ENCODE results near the gene CTTNBP2NL. TPM values are rescaled to one million over a fixed set of nuclear protein-coding genes. Genes with fewer than 3 reads are reported as not detected.

CTTNBP2NL gene
- total and polyA plus RNA-seq, 2 donors, result 4.2 to 4.8 TPM

- no peak for DNase-seq (ENCODE audit: low read depth in 6 of 9, low spot score in 9 of 9)
- Histone ChIP-seq H3K4me3 (ENCODE audit: low read length in 2 of 2) (no peak overlapping the region), H3K4me1 (ENCODE audit: control insufficient read depth in 2 of 2, insufficient read depth in 2 of 2, low read length in 2 of 2) (peaks cover 9 to 19% of the 10 kb centered on the region in 2 donors), H3K36me3 (ENCODE audit: control insufficient read depth in 2 of 2, insufficient read depth in 2 of 2, low read length in 1 of 2) (no peaks in the 10 kb centered on the region), H3K27ac (ENCODE audit: low read depth in 1 of 2, low read length in 1 of 2) (no peak overlapping the region), H3K27me3 (ENCODE audit: control insufficient read depth in 2 of 2, insufficient read depth in 1 of 2, low read length in 1 of 2) (peaks cover 62 to 99% of the 10 kb centered on the region in 2 donors), H3K9me3 (ENCODE audit: control insufficient read depth in 2 of 2, insufficient read depth in 1 of 2, low read length in 1 of 2) (no peaks in the 10 kb centered on the region)
- WGBS, result 81% methylated on average over 6 of the region's 6 CpGs
Measured at GRCh38 chr1:112504661-112505399, 108.8 kb downstream of the CTTNBP2NL start.

- WGBS, result 95% methylated on average over 1 of the region's 1 CpG
- Histone ChIP-seq H3K36me3 (ENCODE audit: control insufficient read depth in 2 of 2, insufficient read depth in 2 of 2, low read length in 1 of 2) (no peaks in the 10 kb centered on the region), H3K4me3 (ENCODE audit: low read length in 2 of 2) (no peak overlapping the region), H3K9me3 (ENCODE audit: control insufficient read depth in 2 of 2, insufficient read depth in 1 of 2, low read length in 1 of 2) (no peaks in the 10 kb centered on the region), H3K27ac (ENCODE audit: low read depth in 1 of 2, low read length in 1 of 2) (no peak overlapping the region), H3K27me3 (ENCODE audit: control insufficient read depth in 2 of 2, insufficient read depth in 1 of 2, low read length in 1 of 2) (peaks cover 68 to 100% of the 10 kb centered on the region in 2 donors), H3K4me1 (ENCODE audit: control insufficient read depth in 2 of 2, insufficient read depth in 2 of 2, low read length in 2 of 2) (peaks cover 9 to 19% of the 10 kb centered on the region in 2 donors)
- DNase-seq (ENCODE audit: low read depth in 6 of 9, low spot score in 9 of 9), result no peak
Measured at GRCh38 chr1:112505400-112505785, 109.4 kb downstream of the CTTNBP2NL start.

DNA sequence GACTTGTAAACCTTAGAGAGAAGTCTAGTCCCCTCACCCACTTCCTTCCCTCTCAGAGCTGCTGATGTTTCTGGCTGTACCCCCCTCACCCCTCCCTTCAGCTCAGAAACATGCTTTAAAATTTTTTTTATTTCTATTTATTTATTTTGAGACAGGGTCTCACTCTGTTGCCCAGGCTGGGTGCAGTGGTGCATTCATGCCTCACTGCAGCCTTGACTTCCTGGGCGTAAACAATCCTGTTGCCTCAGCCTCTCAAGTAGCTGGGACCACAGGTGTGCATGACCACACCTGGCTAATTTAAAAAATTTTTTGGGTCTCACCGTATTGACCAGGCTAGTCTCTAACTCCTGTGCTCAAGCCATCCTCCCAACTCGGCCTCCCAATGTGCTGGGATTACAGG is 109.9 kb downstream of the CTTNBP2NL start:
- Histone ChIP-seq H3K9me3 (ENCODE audit: control insufficient read depth in 2 of 2, insufficient read depth in 1 of 2, low read length in 1 of 2) (no peaks in the 10 kb centered on the region), H3K36me3 (ENCODE audit: control insufficient read depth in 2 of 2, insufficient read depth in 2 of 2, low read length in 1 of 2) (no peaks in the 10 kb centered on the region), H3K27me3 (ENCODE audit: control insufficient read depth in 2 of 2, insufficient read depth in 1 of 2, low read length in 1 of 2) (peaks cover 67 to 100% of the 10 kb centered on the region in 2 donors), H3K27ac (ENCODE audit: low read depth in 1 of 2, low read length in 1 of 2) (no peak overlapping the region), H3K4me1 (ENCODE audit: control insufficient read depth in 2 of 2, insufficient read depth in 2 of 2, low read length in 2 of 2) (peaks cover 9 to 19% of the 10 kb centered on the region in 2 donors), H3K4me3 (ENCODE audit: low read length in 2 of 2) (no peak overlapping the region)
- 94% methylated on average over 3 of the region's 3 CpGs for WGBS
- no peak for DNase-seq (ENCODE audit: low read depth in 6 of 9, low spot score in 9 of 9)

- H3K36me3 ChIP-seq (ENCODE audit: control insufficient read depth in 2 of 2, insufficient read depth in 2 of 2, low read length in 1 of 2), result no peaks in the 10 kb centered on the region
- no peak for DNase-seq (ENCODE audit: low read depth in 6 of 9, low spot score in 9 of 9)
- H3K4me3 ChIP-seq (ENCODE audit: low read length in 2 of 2), result no peak overlapping the region
- no peaks in the 10 kb centered on the region for H3K9me3 ChIP-seq (ENCODE audit: control insufficient read depth in 2 of 2, insufficient read depth in 1 of 2, low read length in 1 of 2)
- peaks cover 9 to 19% of the 10 kb centered on the region in 2 donors for H3K4me1 ChIP-seq (ENCODE audit: control insufficient read depth in 2 of 2, insufficient read depth in 2 of 2, low read length in 2 of 2)
- H3K27ac ChIP-seq (ENCODE audit: low read depth in 1 of 2, low read length in 1 of 2), result no peak overlapping the region
- H3K27me3 ChIP-seq (ENCODE audit: control insufficient read depth in 2 of 2, insufficient read depth in 1 of 2, low read length in 1 of 2), result peaks cover 63 to 100% of the 10 kb centered on the region in 2 donors
- 94% methylated on average over 2 of the region's 2 CpGs for WGBS
Measured at GRCh38 chr1:112506306-112506705, 110.3 kb downstream of the CTTNBP2NL start.

- Histone ChIP-seq H3K27ac (ENCODE audit: low read depth in 1 of 2, low read length in 1 of 2) (no peak overlapping the region), H3K36me3 (ENCODE audit: control insufficient read depth in 2 of 2, insufficient read depth in 2 of 2, low read length in 1 of 2) (no peaks in the 10 kb centered on the region), H3K27me3 (ENCODE audit: control insufficient read depth in 2 of 2, insufficient read depth in 1 of 2, low read length in 1 of 2) (peaks cover 58 to 100% of the 10 kb centered on the region in 2 donors), H3K4me3 (ENCODE audit: low read length in 2 of 2) (no peak overlapping the region), H3K9me3 (ENCODE audit: control insufficient read depth in 2 of 2, insufficient read depth in 1 of 2, low read length in 1 of 2) (no peaks in the 10 kb centered on the region), H3K4me1 (ENCODE audit: control insufficient read depth in 2 of 2, insufficient read depth in 2 of 2, low read length in 2 of 2) (peaks cover 9 to 17% of the 10 kb centered on the region in 2 donors)
- WGBS, result 98% methylated on average over 8 of the region's 8 CpGs
- DNase-seq (ENCODE audit: low read depth in 6 of 9, low spot score in 9 of 9), result no peak
Measured at GRCh38 chr1:112506731-112507130, 110.7 kb downstream of the CTTNBP2NL start.

DNA sequence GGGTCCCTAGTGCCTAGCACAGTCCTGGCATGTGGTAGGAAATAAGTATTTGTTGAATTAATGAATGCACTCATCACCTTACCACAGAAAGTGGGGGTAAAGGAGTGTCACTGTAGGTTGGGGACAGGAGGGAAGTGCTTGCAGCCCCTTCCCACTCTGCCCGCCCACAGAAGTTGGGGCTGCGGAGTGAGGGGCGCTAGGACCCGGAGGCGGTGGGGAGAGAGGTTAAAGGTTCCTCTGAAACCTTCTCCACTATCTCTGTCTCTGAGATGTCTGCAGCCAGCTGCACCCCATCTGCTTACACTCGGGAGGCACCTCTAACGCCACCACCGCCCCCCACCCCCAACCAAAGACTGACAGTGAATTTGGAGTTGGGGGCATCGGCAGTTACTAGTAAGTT is 111.3 kb downstream of the CTTNBP2NL start:
- Histone ChIP-seq H3K27me3 (ENCODE audit: control insufficient read depth in 2 of 2, insufficient read depth in 1 of 2, low read length in 1 of 2) (peaks cover 52 to 98% of the 10 kb centered on the region in 2 donors), H3K4me3 (ENCODE audit: low read length in 2 of 2) (no peak overlapping the region), H3K4me1 (ENCODE audit: control insufficient read depth in 2 of 2, insufficient read depth in 2 of 2, low read length in 2 of 2) (peaks cover 9 to 13% of the 10 kb centered on the region in 2 donors), H3K9me3 (ENCODE audit: control insufficient read depth in 2 of 2, insufficient read depth in 1 of 2, low read length in 1 of 2) (no peaks in the 10 kb centered on the region), H3K36me3 (ENCODE audit: control insufficient read depth in 2 of 2, insufficient read depth in 2 of 2, low read length in 1 of 2) (no peaks in the 10 kb centered on the region), H3K27ac (ENCODE audit: low read depth in 1 of 2, low read length in 1 of 2) (no peak overlapping the region)
- 88% methylated on average over 9 of the region's 9 CpGs for WGBS
- DNase-seq (ENCODE audit: low read depth in 6 of 9, low spot score in 9 of 9), result no peak

GRCh38 chr1:112507921-112508277 is 111.9 kb downstream of the CTTNBP2NL start:
- peak in 2 of 9 donors; percentile 21 for DNase-seq (ENCODE audit: low read depth in 6 of 9, low spot score in 9 of 9)
- peaks cover 9 to 13% of the 10 kb centered on the region in 2 donors for H3K4me1 ChIP-seq (ENCODE audit: control insufficient read depth in 2 of 2, insufficient read depth in 2 of 2, low read length in 2 of 2)
- H3K27ac ChIP-seq (ENCODE audit: low read depth in 1 of 2, low read length in 1 of 2), result no peak overlapping the region
- 5% methylated on average over 15 of the region's 15 CpGs for WGBS
- peak overlapping the region; percentile 30 to 45 for H3K4me3 ChIP-seq (ENCODE audit: low read length in 2 of 2)
- no peaks in the 10 kb centered on the region for H3K36me3 ChIP-seq (ENCODE audit: control insufficient read depth in 2 of 2, insufficient read depth in 2 of 2, low read length in 1 of 2)
- H3K27me3 ChIP-seq (ENCODE audit: control insufficient read depth in 2 of 2, insufficient read depth in 1 of 2, low read length in 1 of 2), result peaks cover 49 to 98% of the 10 kb centered on the region in 2 donors
- H3K9me3 ChIP-seq (ENCODE audit: control insufficient read depth in 2 of 2, insufficient read depth in 1 of 2, low read length in 1 of 2), result no peaks in the 10 kb centered on the region

- Histone ChIP-seq H3K27me3 (ENCODE audit: control insufficient read depth in 2 of 2, insufficient read depth in 1 of 2, low read length in 1 of 2) (peaks cover 49 to 98% of the 10 kb centered on the region in 2 donors), H3K4me3 (ENCODE audit: low read length in 2 of 2) (peak within 1 kb of the TSS; percentile 30 to 45), H3K27ac (ENCODE audit: low read depth in 1 of 2, low read length in 1 of 2) (no peak within 1 kb of the TSS), H3K9me3 (ENCODE audit: control insufficient read depth in 2 of 2, insufficient read depth in 1 of 2, low read length in 1 of 2) (no peaks in the 10 kb centered on the region), H3K36me3 (ENCODE audit: control insufficient read depth in 2 of 2, insufficient read depth in 2 of 2, low read length in 1 of 2) (no peaks in the 10 kb centered on the region), H3K4me1 (ENCODE audit: control insufficient read depth in 2 of 2, insufficient read depth in 2 of 2, low read length in 2 of 2) (peaks cover 9 to 13% of the 10 kb centered on the region in 2 donors)
- 1% methylated on average over 69 of the region's 69 CpGs for WGBS
- DNase-seq (ENCODE audit: low read depth in 6 of 9, low spot score in 9 of 9), result peak in 6 of 9 donors; percentile 13 to 43 (median 30)
Measured at GRCh38 chr1:112508278-112509004, 112.4 kb downstream of the CTTNBP2NL start, which contains the start of gene WNT2B. TSS of gene WNT2B (plus strand) at chr1:112508965. CDS start at chr1:112509263, 298 bp downstream.

All from thymus (tissue), 11 donors.